GM19452 (cell line): ENCODE measurements around the gene TMEM8B.
"Not testable (repeated sequence)": the region's sequence is repeated elsewhere in the genome, so short reads cannot be mapped to it uniquely, and the experiment has no call there.

Experiments used
- ATAC-seq: cut with Tn5 transposase; IDR thresholded peaks from one replicate; pipeline ENCODE4 v1.9.1; 2021; ENCODE audit not compliant: unreplicated experiment

Gene TMEM8B

GRCh38 chr9:35905051-35905781 lies 76.2 kb downstream of the TMEM8B start:
- no peak for ATAC-seq

- no peak for ATAC-seq
These were observed 77.1 kb downstream of the TMEM8B start, which contains the start of gene HRCT1 for GRCh38 chr9:35905912-35906679. HRCT1 (plus strand) TSS chr9:35906202; CDS start chr9:35906288, 86 bp downstream.

- no peak for ATAC-seq
These were observed 78.1 kb downstream of the TMEM8B start for GRCh38 chr9:35906923-35907699.

- ATAC-seq, result no peak
These were observed 78.9 kb downstream of the TMEM8B start for GRCh38 chr9:35907711-35908503.

- ATAC-seq, result no peak
These were observed 79.6 kb downstream of the TMEM8B start for GRCh38 chr9:35908504-35909125.

GRCh38 chr9:35909274-35909673 lies 80.2 kb downstream of the TMEM8B start, which contains the start of gene SPAAR:
SPAAR (plus strand) TSS chr9:35909490; CDS start chr9:35910464, 974 bp downstream.
- ATAC-seq, result no peak

- ATAC-seq, result no peak
These were observed 80.9 kb downstream of the TMEM8B start for GRCh38 chr9:35909687-35910612.

GRCh38 chr9:35910613-35911359 lies 81.8 kb downstream of the TMEM8B start:
- ATAC-seq, result no peak

GRCh38 chr9:35911690-35912089 lies 82.7 kb downstream of the TMEM8B start:
- ATAC-seq, result no peak

- ATAC-seq, result no peak
These were observed 83.9 kb downstream of the TMEM8B start for GRCh38 chr9:35912791-35913400.

GRCh38 chr9:35913429-35913828 lies 84.4 kb downstream of the TMEM8B start:
- ATAC-seq, result not testable (repeated sequence)

- ATAC-seq, result no peak
These were observed 85.3 kb downstream of the TMEM8B start for GRCh38 chr9:35914301-35914807.
